Measurements from ENCODE around the gene ZNF316. TPM values are rescaled to one million over a fixed set of nuclear protein-coding genes. Genes with fewer than 3 reads are reported as not detected.

Gene ZNF316
- total RNA-seq, 6 experiments from 2014 or later = 9.5 to 25.1 (median 15.2) TPM

- ATAC-seq (no peak), DNase-seq (no peak)
- WGBS (ENCODE audit: insufficient coverage, low coverage, low lambda C conversion rate, missing lambda C conversion rate) = 95% methylated on average over 5 of the region's 14 CpGs
- Histone ChIP-seq H3K4me3 (no peak overlapping the region), H3K27me3 (no peaks in the 10 kb centered on the region), H3K9me3 (no peaks in the 10 kb centered on the region), H3K4me1 (no peaks in the 10 kb centered on the region), H3K27ac (no peak overlapping the region), H3K36me3 (peaks cover 0 to 33% (median 10%) of the 10 kb centered on the region in 4 donors)
- TF ChIP-seq POLR2A (IDR thresholded peaks at IDR 0.05) (no peak), CTCF (IDR thresholded peaks at IDR 0.05) (no peak)
- intact Hi-C loops (cut with DNase I) = no loop called here
Measured at GRCh38 chr7:6647541-6647940, 10.4 kb downstream of the ZNF316 start.

GRCh38 chr7:6648066-6648814 is 11.1 kb downstream of the ZNF316 start:
- TF ChIP-seq CTCF (IDR thresholded peaks at IDR 0.05) = no peak
- TF ChIP-seq POLR2A (IDR thresholded peaks at IDR 0.05) = no peak
- Histone ChIP-seq H3K36me3 (peaks cover 0 to 35% (median 12%) of the 10 kb centered on the region in 4 donors), H3K27ac (no peak overlapping the region), H3K27me3 (no peaks in the 10 kb centered on the region), H3K4me1 (no peaks in the 10 kb centered on the region), H3K4me3 (no peak overlapping the region), H3K9me3 (no peaks in the 10 kb centered on the region)
- ATAC-seq (no peak), DNase-seq (peak in 1 of 3 donors; percentile 35)
- intact Hi-C loops (cut with DNase I) = no loop called here
- WGBS (ENCODE audit: insufficient coverage, low coverage, low lambda C conversion rate, missing lambda C conversion rate) = 100% methylated on average over 1 of the region's 17 CpGs

- peaks cover 0 to 31% (median 10%) of the 10 kb centered on the region in 4 donors for H3K36me3 ChIP-seq
- no peak overlapping the region for H3K27ac ChIP-seq
- no peak overlapping the region for H3K4me3 ChIP-seq
- DNase-seq (peak in 1 of 3 donors; percentile 21), ATAC-seq (no peak)
- H3K9me3 ChIP-seq = no peaks in the 10 kb centered on the region
- 80% methylated on average over 1 of the region's 5 CpGs for WGBS (ENCODE audit: insufficient coverage, low coverage, low lambda C conversion rate, missing lambda C conversion rate)
- intact Hi-C loops (cut with DNase I) = no loop called here
- no peaks in the 10 kb centered on the region for H3K27me3 ChIP-seq
- TF ChIP-seq CTCF (IDR thresholded peaks at IDR 0.05) (no peak), POLR2A (IDR thresholded peaks at IDR 0.05) (no peak)
- H3K4me1 ChIP-seq = no peaks in the 10 kb centered on the region
Measured at GRCh38 chr7:6648815-6649104, 11.6 kb downstream of the ZNF316 start.

GRCh38 chr7:6649241-6649961 is 12.3 kb downstream of the ZNF316 start:
- Histone ChIP-seq H3K27ac (no peak overlapping the region), H3K4me3 (no peak overlapping the region), H3K27me3 (no peaks in the 10 kb centered on the region), H3K36me3 (peaks cover 0 to 33% (median 8%) of the 10 kb centered on the region in 4 donors), H3K4me1 (no peaks in the 10 kb centered on the region), H3K9me3 (no peaks in the 10 kb centered on the region)
- WGBS (ENCODE audit: insufficient coverage, low coverage, low lambda C conversion rate, missing lambda C conversion rate) = no CpG with 5 or more reads among the region's 13 CpGs
- peak in 1 of 3 donors; percentile 43 for DNase-seq
- TF ChIP-seq POLR2A (IDR thresholded peaks at IDR 0.05) = no peak
- no peak for TF ChIP-seq CTCF (IDR thresholded peaks at IDR 0.05)
- no peak for ATAC-seq
- intact Hi-C loops (cut with DNase I) = no loop called here
